Nephron (organoid): ENCODE measurements around the gene CDKL4.

ENCODE experiments used
- H3K27ac Mint-ChIP-seq, 3 experiments: 2 replicates each; pipeline ENCODE4 v1.8.0; 2020; ENCODE audit warnings: mixed read lengths in 3 of 3, mild to moderate bottlenecking in 2 of 3, moderate library complexity in 1 of 3
- H3K27me3 Mint-ChIP-seq: 2 replicates; pipeline ENCODE4 v1.8.0; 2021; ENCODE audit warnings: low read depth, mild to moderate bottlenecking, moderate library complexity, mixed read lengths
- H3K36me3 Mint-ChIP-seq: 2 replicates; pipeline ENCODE4 v1.8.0; 2020; ENCODE audit warnings: low read depth, mixed read lengths
- H3K4me1 Mint-ChIP-seq: 2 replicates; pipeline ENCODE4 v1.8.0; 2020; ENCODE audit warnings: mixed read lengths
- H3K4me3 Mint-ChIP-seq, 3 experiments: 2 replicates each; pipeline ENCODE4 v1.8.0; 2020; ENCODE audit warnings: mild to moderate bottlenecking in 3 of 3, mixed read lengths in 3 of 3, moderate library complexity in 2 of 3
- H3K9me3 Mint-ChIP-seq: 2 replicates; pipeline ENCODE4 v1.8.0; 2020; ENCODE audit warnings: mixed read lengths
- CTCF ChIP-seq, 3 experiments: fragments of 200-600 bp; sonication (generic); IDR thresholded peaks; one replicate each; pipeline ENCODE4 v1.5.0; 2021; ENCODE audit warnings: antibody characterized with exemption in 3 of 3; ENCODE audit not compliant: unreplicated experiment in 3 of 3

CDKL4 gene

GRCh38 chr2:39227628-39228412 lies 15.9 kb downstream of the CDKL4 start:
- H3K27ac Mint-ChIP-seq, result peak overlapping the region in 2 of 3 experiments; percentile 62 to 86
- no peaks in the 10 kb centered on the region for H3K27me3 Mint-ChIP-seq
- peak overlapping the region; percentile 70 to 85 (median 83) for H3K4me3 Mint-ChIP-seq
- no peaks in the 10 kb centered on the region for H3K9me3 Mint-ChIP-seq
- H3K36me3 Mint-ChIP-seq, result no peaks in the 10 kb centered on the region
- peaks cover 19% of the 10 kb centered on the region for H3K4me1 Mint-ChIP-seq
- TF ChIP-seq CTCF (IDR thresholded peaks at IDR 0.05; ENCODE audit: unreplicated experiment in 3 of 3), result peak; percentile 85 to 95 (median 88)

GRCh38 chr2:39225567-39225966 lies 18.2 kb downstream of the CDKL4 start:
- no peak for TF ChIP-seq CTCF (IDR thresholded peaks at IDR 0.05; ENCODE audit: unreplicated experiment in 3 of 3)
- no peak overlapping the region for H3K4me3 Mint-ChIP-seq
- no peaks in the 10 kb centered on the region for H3K9me3 Mint-ChIP-seq
- peaks cover 19% of the 10 kb centered on the region for H3K4me1 Mint-ChIP-seq
- H3K36me3 Mint-ChIP-seq, result no peaks in the 10 kb centered on the region
- no peaks in the 10 kb centered on the region for H3K27me3 Mint-ChIP-seq
- no peak overlapping the region for H3K27ac Mint-ChIP-seq

GRCh38 chr2:39223909-39224308 lies 19.9 kb downstream of the CDKL4 start:
- TF ChIP-seq CTCF (IDR thresholded peaks at IDR 0.05; ENCODE audit: unreplicated experiment in 3 of 3), result no peak
- Mint-ChIP-seq H3K36me3 (no peaks in the 10 kb centered on the region), H3K4me1 (peaks cover 14% of the 10 kb centered on the region), H3K4me3 (no peak overlapping the region), H3K9me3 (no peaks in the 10 kb centered on the region), H3K27me3 (no peaks in the 10 kb centered on the region), H3K27ac (no peak overlapping the region)

GRCh38 chr2:39221459-39221858 lies 22.3 kb downstream of the CDKL4 start:
- Mint-ChIP-seq H3K27me3 (no peaks in the 10 kb centered on the region), H3K4me3 (no peak overlapping the region), H3K9me3 (no peaks in the 10 kb centered on the region), H3K4me1 (no peaks in the 10 kb centered on the region), H3K36me3 (no peaks in the 10 kb centered on the region), H3K27ac (no peak overlapping the region)
- no peak for TF ChIP-seq CTCF (IDR thresholded peaks at IDR 0.05; ENCODE audit: unreplicated experiment in 3 of 3)

- Mint-ChIP-seq H3K27ac (no peak overlapping the region), H3K36me3 (no peaks in the 10 kb centered on the region), H3K4me1 (no peaks in the 10 kb centered on the region), H3K4me3 (no peak overlapping the region), H3K27me3 (no peaks in the 10 kb centered on the region), H3K9me3 (no peaks in the 10 kb centered on the region)
- TF ChIP-seq CTCF (IDR thresholded peaks at IDR 0.05; ENCODE audit: unreplicated experiment in 3 of 3), result no peak
These were observed 23.6 kb downstream of the CDKL4 start for GRCh38 chr2:39220136-39220535.

GRCh38 chr2:39218391-39218790 lies 25.4 kb downstream of the CDKL4 start:
- H3K4me1 Mint-ChIP-seq, result no peaks in the 10 kb centered on the region
- no peaks in the 10 kb centered on the region for H3K9me3 Mint-ChIP-seq
- no peak overlapping the region for H3K4me3 Mint-ChIP-seq
- no peak for TF ChIP-seq CTCF (IDR thresholded peaks at IDR 0.05; ENCODE audit: unreplicated experiment in 3 of 3)
- H3K27me3 Mint-ChIP-seq, result no peaks in the 10 kb centered on the region
- H3K27ac Mint-ChIP-seq, result no peak overlapping the region
- no peaks in the 10 kb centered on the region for H3K36me3 Mint-ChIP-seq
